GM21717 (cell line): ENCODE data around the gene BCL2L1.
A peak's percentile ranks its signal among the peaks of the same experiment; 100 is the strongest.

Experiments
- ATAC-seq: cut with Tn5 transposase; IDR thresholded peaks from one replicate; pipeline ENCODE4 v1.9.1; 2021; ENCODE audit warnings: mild to moderate bottlenecking, moderate library complexity; ENCODE audit not compliant: unreplicated experiment

The BCL2L1 gene

GRCh38 chr20:31694842-31695593 is 27.6 kb downstream of the BCL2L1 start:
- ATAC-seq, result no peak

- ATAC-seq, result no peak
These were observed 28.5 kb downstream of the BCL2L1 start for GRCh38 chr20:31693987-31694661.

GRCh38 chr20:31693402-31693801 is 29.3 kb downstream of the BCL2L1 start:
- no peak for ATAC-seq

GRCh38 chr20:31691646-31692275 is 30.9 kb downstream of the BCL2L1 start:
- ATAC-seq, result no peak

GRCh38 chr20:31690124-31690666 is 32.5 kb downstream of the BCL2L1 start:
- no peak for ATAC-seq

GRCh38 chr20:31689141-31689540 is 33.5 kb downstream of the BCL2L1 start:
- ATAC-seq, result no peak

GRCh38 chr20:31687777-31688176 is 34.9 kb downstream of the BCL2L1 start:
- ATAC-seq, result no peak

- no peak for ATAC-seq
These were observed 36.6 kb downstream of the BCL2L1 start for GRCh38 chr20:31685853-31686643.

GRCh38 chr20:31684153-31685015 is 38.3 kb downstream of the BCL2L1 start:
- ATAC-seq, result peak; percentile 43

GRCh38 chr20:31682927-31683326 is 39.7 kb downstream of the BCL2L1 start:
- ATAC-seq, result no peak

- no peak for ATAC-seq
These were observed 40.3 kb downstream of the BCL2L1 start for GRCh38 chr20:31682352-31682751.

GRCh38 chr20:31681769-31682168 is 40.9 kb downstream of the BCL2L1 start:
- ATAC-seq, result no peak

GRCh38 chr20:31681128-31681727 is 41.4 kb downstream of the BCL2L1 start:
- no peak for ATAC-seq

GRCh38 chr20:31680286-31681127 is 42.2 kb downstream of the BCL2L1 start:
- no peak for ATAC-seq

- ATAC-seq, result no peak
These were observed 43.0 kb downstream of the BCL2L1 start for GRCh38 chr20:31679357-31680285.

GRCh38 chr20:31678389-31679356 is 44.0 kb downstream of the BCL2L1 start:
- no peak for ATAC-seq
